ENCODE measurements around the gene MTFP1. TPM values are rescaled to one million over a fixed set of nuclear protein-coding genes. Genes with fewer than 3 reads are reported as not detected.

MTFP1 gene
- total and polyA plus RNA-seq, 2 of the 4 experiments (the other 2 are of a cell fraction), result 7.3 to 7.7 TPM

DNA sequence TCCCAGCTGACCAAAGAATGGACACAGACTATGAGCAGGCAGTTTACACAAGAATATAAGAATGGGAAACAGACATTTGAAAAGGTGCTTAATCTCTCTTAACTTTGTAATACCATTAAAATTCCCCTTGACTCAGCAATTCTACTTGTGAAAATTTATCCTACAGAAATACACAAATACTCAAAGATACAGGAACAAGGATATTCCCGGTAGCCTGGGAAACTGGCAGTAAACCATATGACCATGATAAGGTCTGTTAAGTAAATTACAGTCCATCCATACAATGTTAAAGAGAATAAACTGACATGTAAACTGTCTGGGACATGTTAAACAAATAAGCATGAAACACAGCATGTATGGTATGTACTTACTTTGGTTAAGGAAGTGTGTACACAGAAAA is 8.7 kb upstream of the MTFP1 start:
- no CpG with 5 or more reads among the region's 1 CpG for WGBS, 2 experiments (ENCODE audit: extremely low coverage in 2 of 2, insufficient read length in 1 of 2)
- Histone ChIP-seq H2AFZ (replicated peaks; ENCODE audit: low read length, poor library complexity) (no peak overlapping the region), H2BK5ac (ENCODE audit: low read depth, low read length, poor library complexity, severe bottlenecking) (peak overlapping the region; percentile 59), H3K9me3 (ENCODE audit: control insufficient read depth, insufficient read depth, low read length) (no peaks in the 10 kb centered on the region), H3K23ac (ENCODE audit: low read depth, low read length) (no peak overlapping the region), H3K9ac (ENCODE audit: low read depth, low read length) (no peak overlapping the region), H2AK9ac (replicated peaks; ENCODE audit: low read depth, low read length, poor library complexity) (no peak overlapping the region), H3K4ac (ENCODE audit: low read depth, low read length) (no peak overlapping the region), H3K14ac (replicated peaks; ENCODE audit: low read depth, low read length) (no peak overlapping the region; the same call in 1 of the 2 replicates), H2BK20ac (ENCODE audit: low read depth, low read length) (no peak overlapping the region), H3K4me1 (ENCODE audit: control insufficient read depth, insufficient read depth, low read length) (peaks cover 13% of the 10 kb centered on the region), H3K4me3 (ENCODE audit: insufficient read depth, low read depth, low read length) (no peak overlapping the region), H2AK5ac (ENCODE audit: low read depth, low read length) (no peak overlapping the region), H3K36me3 (ENCODE audit: control insufficient read depth, insufficient read depth, low read length) (peaks cover 41% of the 10 kb centered on the region), H3K27ac (ENCODE audit: insufficient read depth, low read length) (no peak overlapping the region), H3K4me2 (ENCODE audit: low read depth, low read length) (no peak overlapping the region), H3K27me3 (ENCODE audit: control insufficient read depth, insufficient read depth, low read length) (no peaks in the 10 kb centered on the region), H3K56ac (ENCODE audit: extremely low read depth, insufficient read depth, low read length) (no peak overlapping the region), H3K18ac (ENCODE audit: low read depth, low read length) (no peak overlapping the region), H2BK120ac (ENCODE audit: low read depth, low read length) (no peak overlapping the region), H2BK15ac (ENCODE audit: low read depth, low read length) (no peak overlapping the region), H3K9me1 (ENCODE audit: insufficient read depth, low read length) (peaks cover 14% of the 10 kb centered on the region), H4K8ac (ENCODE audit: low read depth in 2 of 2, low read length in 2 of 2) (no peak overlapping the region), H3K79me1 (ENCODE audit: low read depth in 1 of 2, low read length in 2 of 2) (peaks cover 14 to 52% of the 10 kb centered on the region in 2 experiments), H4K5ac (ENCODE audit: low read depth, low read length) (no peak overlapping the region), H4K91ac (ENCODE audit: insufficient read depth, low read depth, low read length) (no peak overlapping the region), H4K20me1 (ENCODE audit: insufficient read depth, low read length) (no peaks in the 10 kb centered on the region)
- dilution Hi-C loops (cut with HindIII; ENCODE audit: low sequenced_read_pairs, unreplicated experiment) (no loop called here), in situ Hi-C loops (cut with MboI; ENCODE audit: low sequenced_read_pairs) (no loop called here), intact Hi-C loops (cut with micrococcal nuclease) (no loop called here)
- DNase-seq, result no peak
- BruUV-seq (replicated peaks), result no TSS peak
- ATAC-seq (ENCODE audit: low read depth), result no peak
- ChIA-PET CTCF (no interaction called here), POLR2A (ENCODE audit: unreplicated experiment) (no interaction called here)
- TF ChIP-seq, protein P1, sequence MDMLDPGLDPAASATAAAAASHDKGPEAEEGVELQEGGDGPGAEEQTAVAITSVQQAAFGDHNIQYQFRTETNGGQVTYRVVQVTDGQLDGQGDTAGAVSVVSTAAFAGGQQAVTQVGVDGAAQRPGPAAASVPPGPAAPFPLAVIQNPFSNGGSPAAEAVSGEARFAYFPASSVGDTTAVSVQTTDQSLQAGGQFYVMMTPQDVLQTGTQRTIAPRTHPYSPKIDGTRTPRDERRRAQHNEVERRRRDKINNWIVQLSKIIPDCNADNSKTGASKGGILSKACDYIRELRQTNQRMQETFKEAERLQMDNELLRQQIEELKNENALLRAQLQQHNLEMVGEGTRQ (IDR thresholded peaks at IDR 0.05; ENCODE audit: low read depth, low read length), result no peak
- peak; percentile 91 for TF ChIP-seq MAFK (IDR thresholded peaks at IDR 0.05; ENCODE audit: low read depth, low read length)
